NK-92 (cell line): ENCODE measurements around the gene CCDC150.

Source experiments
- DNase-seq: peaks from one replicate; lab custom pipeline; 2025; ENCODE audit not compliant: unreplicated experiment; lab: John Stamatoyannopoulos, UW

Gene CCDC150

DNA sequence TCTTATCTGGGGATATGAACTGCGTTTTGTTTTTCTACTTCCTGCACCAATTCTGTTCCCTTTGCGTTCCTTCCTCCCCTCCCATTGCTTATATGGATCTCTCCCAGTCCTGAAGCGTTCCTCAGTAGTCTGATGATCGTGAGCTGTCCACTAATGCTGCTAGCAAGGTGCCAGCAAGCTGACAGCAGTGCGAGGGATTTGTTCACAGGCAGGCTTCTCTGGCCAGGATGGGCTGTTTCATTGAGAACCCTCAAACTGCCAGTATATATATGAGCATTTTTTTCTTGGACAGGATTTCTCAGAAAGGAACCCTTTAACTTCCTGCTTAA lies 119.8 kb downstream of the CCDC150 start:
- no peak for DNase-seq

DNA sequence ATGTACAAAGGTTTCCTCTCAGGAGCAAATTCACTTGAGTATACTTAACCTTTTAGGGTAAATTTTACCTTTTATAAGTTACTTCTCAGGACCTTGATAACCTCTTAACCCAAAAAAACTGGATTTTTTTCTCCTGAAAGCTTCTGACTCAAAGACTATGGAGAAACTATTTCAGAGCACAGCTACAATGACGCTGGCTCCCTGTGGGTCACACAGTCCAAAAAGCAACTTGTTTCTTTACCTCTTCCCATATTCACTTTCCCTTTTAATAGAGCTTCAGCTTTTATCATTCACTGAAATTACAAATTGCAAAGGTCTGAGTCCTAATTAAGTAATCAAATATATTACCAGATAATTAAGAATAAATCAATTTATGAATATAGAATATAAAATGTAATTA lies 127.6 kb downstream of the CCDC150 start:
- no peak for DNase-seq
